Daoy (cell line): Measurements from ENCODE around the gene BRMS1. TPM values are rescaled to one million over a fixed set of nuclear protein-coding genes. Genes with fewer than 3 reads are reported as not detected.
"Not testable (repeated sequence)": the region's sequence is repeated elsewhere in the genome, so short reads cannot be mapped to it uniquely, and the experiment has no call there.

ENCODE experiments used
- DNase-seq: peaks from one replicate; pipeline ENCODE4 v3.0.0-alpha.2; 2015; ENCODE audit warnings: low read depth
- total RNA-seq: library from RNA; depleted of rRNA; stranded (reverse); fragments of >200 nt; shearing (Covaris generic); gene quantifications from 2 replicates; pipeline ENCODE4 v1.2.3, GENCODE V29; 2014; rRNA removed

BRMS1 gene, protein sequence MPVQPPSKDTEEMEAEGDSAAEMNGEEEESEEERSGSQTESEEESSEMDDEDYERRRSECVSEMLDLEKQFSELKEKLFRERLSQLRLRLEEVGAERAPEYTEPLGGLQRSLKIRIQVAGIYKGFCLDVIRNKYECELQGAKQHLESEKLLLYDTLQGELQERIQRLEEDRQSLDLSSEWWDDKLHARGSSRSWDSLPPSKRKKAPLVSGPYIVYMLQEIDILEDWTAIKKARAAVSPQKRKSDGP
- total RNA-seq, result 111 and 124 TPM in 2 replicates

DNA sequence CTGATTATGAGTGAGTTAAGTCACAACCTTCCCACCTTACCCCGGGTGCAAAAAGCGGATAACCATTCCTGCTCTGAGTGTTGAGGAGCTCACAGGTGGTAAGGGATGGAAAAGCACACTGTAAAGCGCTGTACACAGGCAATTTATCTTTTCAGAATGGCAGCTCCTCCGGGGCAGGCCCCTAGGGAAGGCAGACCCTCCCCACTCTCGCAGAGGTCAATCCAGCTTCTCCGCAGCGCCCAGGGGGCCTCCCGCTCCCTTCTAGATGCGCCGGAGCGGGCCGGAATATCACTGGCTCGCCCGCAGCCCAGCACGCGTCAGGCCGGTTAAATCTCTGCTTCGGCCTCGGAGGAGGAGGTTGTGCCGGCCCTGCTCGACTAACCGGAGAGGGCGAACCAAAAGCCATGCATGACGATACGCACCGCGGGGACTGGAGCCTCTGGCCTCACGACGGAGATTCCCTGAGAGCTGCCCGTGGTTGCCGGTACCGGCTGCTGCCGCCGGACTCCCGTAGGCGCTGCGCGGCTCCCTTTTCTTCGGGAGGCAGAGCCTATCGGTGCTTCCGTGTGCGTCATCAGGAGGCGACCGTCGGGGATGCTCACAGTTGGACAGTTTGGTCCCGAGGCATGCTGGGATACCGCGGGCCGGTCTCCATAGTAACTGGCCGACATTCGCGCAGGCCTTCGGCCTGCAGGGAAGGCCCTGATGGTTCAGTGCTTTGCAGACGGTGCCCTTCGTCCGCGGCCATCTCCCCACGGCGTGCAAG, at the start of gene BRMS1:
TSS of gene BRMS1 (minus strand) at position 555 of the 766 bp plus-strand sequence. CDS start 2,870 bp downstream, outside the sequence.
- peak; percentile 97 for DNase-seq

DNA sequence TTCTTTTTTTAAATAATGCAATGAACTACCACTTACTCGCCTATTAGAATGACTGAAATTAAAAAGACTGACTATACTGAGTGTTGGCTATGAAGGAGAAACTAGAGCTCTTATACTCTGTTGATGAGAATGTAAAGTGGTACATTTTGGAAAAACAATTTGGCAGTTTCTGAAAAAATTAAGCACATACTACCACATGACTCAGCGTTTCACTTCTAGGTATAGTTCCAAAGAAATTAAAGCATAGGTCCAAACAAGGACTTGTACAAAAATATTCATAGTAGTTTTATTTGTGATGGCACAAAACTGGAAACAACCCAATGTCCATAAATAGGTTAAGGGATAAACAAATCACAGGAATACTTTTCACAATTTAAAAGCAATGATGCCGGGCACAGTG, 49.0 kb upstream of the BRMS1 start:
- DNase-seq, result no peak

DNA sequence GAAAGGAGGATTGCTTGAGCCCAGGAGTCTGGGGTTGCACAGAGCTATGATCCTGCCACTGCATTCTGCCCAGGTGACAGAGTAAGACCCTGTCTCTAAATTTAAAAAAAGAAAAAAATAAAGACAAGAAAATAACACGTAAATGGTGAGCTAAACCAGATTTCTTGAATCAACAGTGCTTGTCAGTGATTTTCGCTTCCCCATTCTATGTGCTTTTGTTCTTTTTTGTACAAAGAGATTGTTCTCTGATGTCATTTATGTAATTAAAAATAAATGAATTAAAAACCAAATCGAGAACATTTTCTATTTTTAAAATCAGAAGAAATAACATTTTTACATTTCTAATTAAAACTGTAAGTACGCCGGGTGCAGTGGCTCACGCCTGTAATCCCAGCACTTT, 46.4 kb upstream of the BRMS1 start:
- DNase-seq, result no peak

DNA sequence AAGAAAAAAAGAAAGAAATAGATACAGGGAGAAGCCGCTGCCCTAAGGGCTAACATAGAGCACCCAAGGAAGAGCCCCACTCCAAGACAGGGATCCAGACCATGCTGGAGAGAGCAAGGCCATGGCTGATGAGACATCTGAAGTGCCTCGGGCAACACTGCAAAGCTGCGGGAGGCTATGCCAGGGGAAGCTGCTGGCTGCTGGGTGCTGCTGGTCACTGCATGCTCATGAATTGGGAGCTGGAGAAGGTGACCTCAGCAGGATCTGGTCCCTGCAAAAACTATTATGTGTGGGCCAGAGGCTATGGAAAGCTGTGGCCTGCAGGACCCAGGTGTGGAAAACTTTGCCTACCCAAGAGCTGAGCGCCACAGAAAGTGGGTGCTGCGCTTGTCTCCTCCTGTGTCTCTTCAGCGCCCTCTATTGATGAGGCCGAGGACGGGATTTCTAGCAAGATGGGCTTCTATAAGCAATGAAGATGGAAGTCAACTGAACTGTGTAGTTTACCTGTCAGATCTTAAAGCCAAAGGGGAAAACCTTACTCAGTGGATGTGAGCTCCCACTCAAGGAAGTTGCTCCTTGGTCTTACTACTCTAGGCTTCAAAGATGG, 44.0 kb upstream of the BRMS1 start:
- peak; percentile 68 for DNase-seq

DNA sequence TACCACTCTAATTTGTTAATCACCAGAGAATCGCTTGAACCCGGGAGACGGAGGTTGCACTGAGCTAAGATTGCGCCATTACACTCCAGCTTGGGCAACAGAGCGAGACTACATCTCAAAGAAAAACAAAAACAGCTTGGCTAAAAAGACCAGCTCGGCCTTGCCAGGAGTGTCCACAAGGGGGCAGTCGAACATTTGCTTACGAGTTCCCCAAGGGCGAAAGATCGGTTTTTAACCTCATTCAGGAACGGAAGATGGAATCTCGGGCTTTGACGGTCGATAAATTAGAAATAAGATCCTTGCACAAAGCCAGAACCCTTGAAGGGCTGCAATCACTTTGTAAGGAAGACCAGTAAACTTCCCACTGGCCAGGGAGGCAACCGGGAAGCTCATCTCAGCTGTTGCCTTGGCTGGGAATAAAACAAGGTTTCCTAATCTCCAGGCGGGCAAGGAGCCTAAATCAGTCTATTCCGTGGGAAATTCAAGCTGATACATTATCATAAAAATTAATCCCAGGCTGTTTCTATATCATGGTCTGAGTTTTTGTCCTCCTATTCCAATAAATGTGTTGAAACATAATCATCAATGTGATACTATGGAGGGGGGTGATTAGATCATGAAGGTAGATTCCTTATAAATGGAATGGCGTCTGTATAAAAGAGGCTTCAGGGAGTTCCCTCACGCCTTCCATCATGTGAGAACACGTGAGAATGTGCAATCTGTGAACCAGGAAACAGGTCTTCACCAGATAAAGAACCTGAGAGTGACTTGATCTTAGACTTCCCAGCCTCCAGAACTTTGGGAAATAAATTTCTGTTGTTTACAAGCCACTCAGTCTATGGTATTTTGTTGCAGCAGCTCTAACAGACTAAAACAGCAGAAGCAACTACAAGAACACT, 41.5 kb upstream of the BRMS1 start:
- peak; percentile 77 for DNase-seq

DNA sequence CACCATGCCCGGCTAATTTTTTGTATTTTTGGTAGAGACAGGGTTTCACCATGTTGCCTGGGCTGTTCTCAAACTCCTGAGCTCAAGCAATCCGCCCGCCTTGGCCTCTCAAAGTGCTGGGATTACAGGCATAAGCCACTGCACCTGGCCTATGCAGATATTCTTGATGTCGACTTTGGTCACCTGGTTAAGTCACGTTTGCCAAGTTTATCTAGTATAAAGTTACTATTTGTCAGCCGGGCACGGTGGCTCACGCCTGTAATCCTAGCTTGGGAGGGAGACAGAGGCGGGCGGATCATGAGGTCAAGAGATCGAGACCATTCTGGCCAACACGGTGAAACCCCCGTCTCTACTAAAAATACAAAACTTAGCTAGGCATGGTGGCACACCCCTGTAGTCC, 39.4 kb upstream of the BRMS1 start:
- not testable (repeated sequence) for DNase-seq

DNA sequence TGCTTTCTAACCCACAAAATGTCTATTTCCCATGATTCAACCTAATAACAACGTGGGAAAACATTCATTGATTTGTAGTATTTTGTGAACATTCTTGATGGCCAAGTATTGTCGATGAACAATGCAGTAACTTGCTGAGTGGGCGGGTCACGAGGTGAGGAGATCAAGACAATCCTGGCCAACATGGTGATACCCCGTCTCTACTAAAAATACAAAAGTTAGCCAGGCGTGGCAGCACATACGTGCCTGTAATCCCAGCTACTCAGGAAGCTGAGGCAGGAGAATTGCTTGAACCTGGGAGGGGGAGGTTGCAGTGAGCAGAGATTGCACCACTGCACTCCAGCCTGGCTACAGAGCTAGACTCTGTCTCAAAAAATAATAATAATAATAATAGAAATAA, 35.4 kb upstream of the BRMS1 start:
- DNase-seq, result not testable (repeated sequence)

DNA sequence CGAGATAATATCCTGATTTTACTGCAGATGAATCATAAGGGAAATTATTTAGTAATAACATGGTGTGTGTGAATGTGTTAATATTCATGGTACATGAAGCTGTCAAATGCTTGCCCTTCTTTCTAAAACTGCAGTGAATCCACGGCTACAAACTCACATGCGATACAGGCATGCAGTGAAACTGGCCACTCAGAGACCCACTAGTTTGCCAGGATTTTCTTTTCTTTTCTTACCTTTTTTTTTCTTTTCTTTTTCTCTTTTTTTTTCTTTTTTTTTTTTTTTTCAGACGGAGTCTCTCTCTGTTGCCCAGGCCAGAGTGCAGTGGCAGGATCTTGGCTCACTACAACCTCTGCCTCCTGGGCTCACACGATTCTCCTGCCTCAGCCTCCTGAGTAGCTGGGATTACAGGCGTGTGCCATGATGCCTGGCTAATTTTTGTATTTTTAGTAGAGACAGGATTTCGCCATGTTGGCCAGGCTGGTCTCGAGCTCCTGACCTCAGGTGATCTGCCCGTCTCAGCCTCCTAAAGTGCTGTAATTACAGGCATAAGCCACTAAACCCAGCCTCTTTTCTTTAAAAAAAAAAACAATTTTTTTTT, 28.9 kb upstream of the BRMS1 start:
- DNase-seq, result not testable (repeated sequence)

DNA sequence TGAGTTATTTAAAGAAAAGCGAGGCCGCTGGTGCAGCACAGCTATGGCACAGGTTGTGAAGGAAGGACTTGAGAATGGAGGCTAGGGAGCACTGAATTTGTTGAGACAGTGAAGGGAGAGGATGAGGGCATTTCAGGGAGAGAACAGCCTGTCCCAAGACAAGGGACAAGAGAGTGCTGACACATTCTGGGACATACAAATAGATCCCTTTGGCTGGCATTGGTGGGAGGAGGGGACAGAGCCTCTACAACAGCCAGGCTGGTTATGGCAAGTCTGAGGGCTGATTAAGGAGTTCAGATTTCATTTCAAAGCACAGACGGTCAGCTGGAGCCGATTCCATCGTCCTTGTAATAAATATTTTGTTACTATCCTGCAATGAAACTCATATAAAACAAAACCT, 28.4 kb upstream of the BRMS1 start:
- no peak for DNase-seq

DNA sequence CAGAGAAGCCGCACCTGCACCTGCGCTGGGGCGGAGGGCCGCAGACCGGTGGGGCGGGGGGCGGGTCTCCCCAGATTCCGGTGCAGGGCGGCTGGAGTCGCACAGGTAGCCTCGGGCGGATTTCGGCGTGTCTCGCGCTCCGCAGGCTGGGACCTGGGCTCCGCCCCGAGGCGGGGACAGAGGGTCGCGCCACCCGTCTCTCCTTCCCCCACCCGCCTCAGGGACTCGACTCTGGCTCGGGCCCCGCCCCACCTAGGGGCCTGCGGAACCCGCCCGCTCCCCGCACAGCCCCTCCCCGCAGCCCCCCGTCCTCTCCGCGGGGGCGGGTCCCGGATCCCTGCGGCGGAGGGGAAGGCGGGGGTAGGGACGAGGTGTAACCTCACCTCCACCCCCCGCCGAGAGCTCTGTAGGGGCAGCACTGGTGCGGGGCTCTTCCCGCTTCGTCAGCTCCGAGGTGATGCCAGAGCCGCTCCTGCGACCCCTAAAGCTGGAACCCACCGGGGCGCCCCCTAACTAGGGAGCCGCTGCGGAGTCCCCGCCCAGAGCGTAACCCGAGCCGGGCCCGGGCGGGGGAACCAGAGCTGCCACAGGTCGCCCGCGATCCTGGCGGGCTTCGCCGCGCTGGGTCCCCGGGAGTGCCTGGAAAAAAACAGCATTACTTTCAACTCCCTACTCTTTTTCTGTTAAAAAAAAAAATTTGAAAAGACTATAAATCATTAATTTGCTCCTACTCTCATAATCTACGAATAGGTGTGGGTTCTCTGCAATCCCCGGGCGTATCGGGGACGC, 26.9 kb upstream of the BRMS1 start, which contains the start of gene SLC29A2:
TSS of gene SLC29A2 (minus strand) at position 134 of the 789 bp plus-strand sequence. CDS start 169 bp downstream, outside the sequence.
- DNase-seq, result peak; percentile 57

DNA sequence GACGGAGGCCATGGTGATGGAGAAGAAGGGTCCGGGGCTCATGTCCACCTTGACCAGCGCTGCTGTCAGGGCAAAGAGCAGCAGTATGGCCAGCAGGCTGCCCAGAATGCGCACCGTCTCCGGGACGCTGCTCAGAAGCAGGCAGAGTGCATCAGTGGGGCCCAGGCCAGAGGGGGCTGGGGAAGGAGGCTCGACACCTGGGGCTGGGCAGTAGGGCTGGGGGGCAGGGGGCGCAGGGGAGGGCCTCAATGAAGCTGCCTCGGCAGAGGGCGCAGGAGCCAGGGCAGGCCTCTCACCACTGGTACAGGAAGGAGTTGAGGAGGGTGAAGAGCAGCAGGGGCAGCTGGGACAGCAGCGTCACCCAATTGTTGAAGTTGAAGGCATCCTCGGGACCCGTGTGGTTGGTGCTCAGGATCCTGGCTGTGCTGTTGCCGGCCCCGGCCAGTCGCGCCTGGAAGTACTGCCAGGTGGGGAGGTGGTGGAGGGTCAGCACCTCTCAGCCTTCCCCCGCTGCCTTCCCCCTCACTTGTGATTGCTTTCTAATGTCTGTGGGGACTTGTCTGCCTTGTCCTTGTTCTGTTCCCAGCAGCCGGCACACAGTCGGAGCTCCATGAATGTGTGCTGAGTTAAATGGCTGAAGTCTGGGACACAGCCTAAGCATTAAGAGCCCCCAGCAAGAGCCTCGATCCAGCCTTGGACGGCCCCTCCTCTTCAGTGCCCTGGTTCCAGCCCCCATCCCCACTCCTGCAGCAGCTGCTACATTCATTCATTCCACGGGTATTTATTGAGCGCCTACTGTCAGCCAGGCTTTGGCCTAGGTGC, 24.4 kb upstream of the BRMS1 start:
- DNase-seq, result no peak

DNA sequence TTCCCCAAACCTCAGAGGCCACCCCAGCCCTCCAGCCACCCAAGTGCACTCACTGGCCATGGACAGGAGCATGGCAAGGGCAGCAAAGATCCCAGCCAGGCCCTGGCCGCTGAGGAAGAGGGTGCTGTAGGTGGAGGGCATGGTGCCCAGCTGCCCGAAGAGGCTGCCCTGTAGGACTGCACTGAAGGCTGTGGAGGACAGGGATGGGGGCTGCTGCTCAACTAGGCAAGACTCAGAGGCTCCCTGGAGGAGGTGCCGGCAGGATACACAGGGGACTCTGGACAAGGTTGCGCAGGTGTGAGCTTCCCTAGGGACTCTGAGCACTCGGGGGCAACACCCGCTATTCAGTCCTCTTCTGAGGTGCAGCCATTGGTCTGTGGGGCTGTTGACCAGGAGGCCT, 23.6 kb upstream of the BRMS1 start:
- DNase-seq, result no peak

DNA sequence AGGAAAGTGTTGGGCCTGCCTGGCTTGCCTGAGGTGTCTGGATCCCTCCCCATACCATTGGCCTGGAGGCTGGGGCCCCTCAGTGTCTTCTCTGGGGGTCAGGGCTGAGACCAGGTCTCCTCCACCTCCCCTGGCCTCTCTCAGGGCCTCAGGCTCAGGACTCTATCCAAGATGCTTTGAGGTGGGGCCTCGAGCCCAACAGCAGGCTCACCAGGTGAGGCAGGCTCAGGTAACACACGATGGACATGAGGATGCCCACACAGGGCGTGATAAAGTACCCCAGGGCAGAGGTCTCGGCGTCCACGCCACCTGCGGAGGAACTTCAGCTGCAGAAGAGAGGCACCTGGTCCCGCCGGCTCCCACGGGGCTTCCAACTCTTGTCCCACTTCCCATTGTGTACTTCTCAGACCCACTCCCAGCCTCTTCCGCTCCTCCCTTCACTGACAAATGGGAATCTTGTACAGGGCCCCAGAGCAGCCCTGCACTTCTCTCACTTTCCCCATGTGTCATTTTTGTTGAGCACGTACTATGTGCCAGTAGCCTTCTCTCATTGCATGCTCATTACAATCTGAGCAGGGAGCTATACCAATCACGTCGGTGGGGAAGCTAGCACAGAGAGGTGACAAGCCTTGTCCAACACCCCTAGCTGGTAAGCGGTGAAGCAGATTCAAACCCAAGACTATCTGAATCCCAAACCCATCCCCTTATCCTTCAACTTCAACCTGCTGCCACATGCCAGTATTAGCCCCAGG, 22.8 kb upstream of the BRMS1 start:
- no peak for DNase-seq

DNA sequence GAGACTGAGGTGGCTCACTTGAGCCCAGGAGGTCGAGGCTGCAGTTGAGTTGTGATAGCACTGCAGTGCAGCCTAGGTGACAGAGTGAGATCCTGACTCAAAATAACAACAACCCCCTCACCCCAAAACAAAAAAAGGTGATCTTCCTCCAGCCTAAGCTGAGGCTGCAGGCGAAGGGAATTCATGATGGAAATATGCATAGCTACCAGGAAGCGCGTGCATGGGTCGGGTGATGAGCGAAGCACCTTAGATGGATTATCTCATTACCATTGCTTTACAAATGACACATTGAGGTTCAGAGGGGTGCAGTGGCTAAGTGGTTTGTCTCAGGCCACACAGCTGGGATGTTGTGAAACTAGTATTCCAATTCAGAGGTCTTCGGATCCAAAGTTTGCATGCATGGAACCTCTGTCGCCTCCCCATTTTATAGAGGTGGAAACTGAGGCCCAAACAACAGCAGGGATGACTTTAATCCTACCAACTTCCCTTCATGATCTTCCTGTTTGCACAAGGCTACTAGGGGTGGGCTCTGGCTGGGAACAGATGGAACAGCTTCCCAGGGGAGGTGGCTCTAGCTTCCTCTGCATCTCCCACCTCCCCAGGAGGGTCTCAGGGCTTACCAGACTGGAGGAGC, 22.1 kb upstream of the BRMS1 start:
- DNase-seq, result no peak

DNA sequence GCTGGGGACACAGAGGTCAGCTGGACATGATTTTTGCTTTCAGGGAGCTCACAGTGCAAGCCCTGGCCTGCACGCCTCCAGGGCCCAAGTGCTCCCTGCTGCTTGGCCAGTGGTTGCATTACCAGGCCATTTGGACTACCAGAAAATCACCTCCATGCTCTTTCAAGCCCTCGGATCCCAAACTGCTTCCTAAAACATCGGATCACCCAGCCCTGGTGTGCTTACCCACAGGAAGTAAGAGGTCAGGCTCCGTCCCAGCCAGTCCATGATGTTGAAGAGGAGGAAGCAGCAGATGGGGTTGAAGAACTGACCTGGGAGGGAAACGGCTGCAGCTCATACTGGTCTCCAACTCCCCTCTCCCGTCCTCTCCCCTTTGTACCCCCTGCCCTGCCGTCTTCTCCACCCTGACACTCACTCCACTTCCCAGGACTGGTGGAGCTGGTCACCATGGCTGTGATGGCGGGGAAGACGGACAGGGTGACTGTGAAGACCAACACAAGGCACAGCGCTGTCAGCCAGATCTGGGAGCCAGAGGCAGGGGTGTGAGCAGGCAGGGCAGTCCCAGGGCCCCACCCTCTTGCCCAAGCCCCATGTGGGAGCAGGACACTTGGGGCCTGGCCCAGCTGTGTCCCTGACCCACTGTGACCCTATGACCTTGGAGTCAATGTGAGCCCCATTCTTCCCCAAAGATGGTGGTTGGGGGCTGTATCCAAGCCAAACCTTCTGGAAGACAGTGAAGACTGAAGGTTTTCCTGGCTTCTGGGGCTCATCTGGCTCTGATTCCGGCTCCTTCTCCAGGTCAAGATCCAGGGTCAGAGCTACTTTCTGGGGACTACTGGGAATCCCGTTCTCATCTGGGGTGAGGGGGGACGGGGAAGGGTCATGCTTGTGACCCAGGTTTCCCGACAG, 21.1 kb upstream of the BRMS1 start:
- DNase-seq, result no peak

DNA sequence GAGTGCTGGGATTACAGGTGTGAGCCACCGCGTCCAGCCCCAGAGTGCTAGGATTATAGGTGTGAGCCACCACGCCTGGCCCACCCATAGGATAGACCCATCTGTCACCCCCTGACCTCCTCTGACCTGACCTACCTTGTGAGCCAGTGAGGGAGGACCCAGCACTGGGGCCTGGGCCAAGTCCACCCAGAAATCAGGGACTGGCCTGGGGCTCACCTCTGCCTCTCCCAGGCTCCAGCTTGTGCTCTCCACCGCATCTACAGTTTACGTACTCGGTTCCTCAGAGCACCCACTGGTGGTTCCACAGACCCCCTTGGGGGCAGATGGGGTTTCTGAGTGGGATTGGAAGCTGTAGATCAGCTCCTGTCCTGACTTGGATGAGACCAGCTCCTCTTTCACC, 20.3 kb upstream of the BRMS1 start:
- DNase-seq, result no peak

DNA sequence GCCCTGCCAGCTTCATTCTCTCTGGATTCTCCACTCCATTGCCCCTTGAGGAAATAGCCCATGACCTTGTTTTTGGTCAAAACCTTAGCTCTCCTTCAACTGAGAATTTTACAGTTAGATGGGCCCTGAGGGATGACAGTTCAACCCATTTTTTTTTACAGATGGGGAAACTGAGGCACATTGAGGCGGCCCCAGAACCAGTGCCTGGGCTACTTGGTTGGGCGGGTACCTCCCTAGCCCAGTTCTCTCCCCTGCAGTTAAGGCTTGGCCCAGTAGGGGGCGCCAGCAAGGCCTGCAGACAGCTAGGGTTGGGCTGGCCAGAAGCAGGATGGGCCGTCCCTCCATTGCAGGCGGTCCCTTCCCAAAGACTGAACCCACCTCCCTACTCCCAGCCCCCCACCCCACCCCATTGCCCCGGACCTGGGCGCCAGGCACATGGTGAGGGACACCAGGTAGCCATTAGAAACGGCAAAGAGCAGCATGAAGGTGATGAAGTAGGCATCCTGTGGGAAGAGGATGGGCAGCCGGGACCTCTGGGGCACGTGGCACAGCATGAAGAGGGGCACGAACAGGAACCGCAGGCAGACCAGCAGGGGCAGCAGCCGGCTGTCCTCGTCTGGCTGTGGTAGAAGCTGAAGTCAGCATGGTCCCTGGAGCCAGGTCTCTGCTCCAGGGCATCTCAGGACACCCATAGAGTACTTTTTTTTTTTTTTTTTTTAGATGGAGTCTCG, 19.1 kb upstream of the BRMS1 start:
- DNase-seq, result peak; percentile 46
